HCT116 (cell line): ENCODE data around the gene DLK1. TPM values are rescaled to one million over a fixed set of nuclear protein-coding genes. Genes with fewer than 3 reads are reported as not detected.

ENCODE experiments used
- ATAC-seq: fragments of 200-7000 bp; cut with Tn5 transposase; 2 replicates; pipeline ENCODE4 v1.9.1; 2020; ENCODE audit warnings: mild to moderate bottlenecking, moderate library complexity
- BruUV-seq: library from RNA; stranded (reverse); fragments of 400-500 nt; replicated peaks from 2 replicates; lab custom pipeline; 2021; lab: Mats Ljungman, UMichigan
- CTCF ChIA-PET: fragments of 300-600 bp; sonication (Branson Sonifier 250); formaldehyde crosslinking; loops from one replicate; lab custom pipeline; 2021; ENCODE audit warnings: antibody characterized with exemption; lab: Charles Lee
- POLR2A ChIA-PET: fragments of 300-600, 350-600 bp; sonication (Branson Sonifier 250); formaldehyde crosslinking; loops from one replicate; lab custom pipeline; 2021; ENCODE audit warnings: antibody characterized with exemption; lab: Charles Lee
- RAD21 ChIA-PET, 2 experiments: fragments of 300-600 bp; sonication (Branson Sonifier 250); formaldehyde crosslinking; loops; one replicate each; lab custom pipeline; 2023; ENCODE audit warnings: low total read pairs in 2 of 2; ENCODE audit not compliant: uncharacterized antibody in 2 of 2, unreplicated experiment in 2 of 2, low non-redundant PET in 1 of 2; lab: Charles Lee
- DNase-seq: peaks from one replicate; pipeline ENCODE4 v3.0.0-alpha.2; 2010; ENCODE audit warnings: low read depth, low spot score
- H2AFZ ChIP-seq: fragments of 200-600 bp; shearing (Covaris generic), sonication (generic); 2 replicates; pipeline ENCODE4 v1.6.1; 2017; ENCODE audit warnings: low read depth, mixed run types, mixed read lengths, antibody characterized with exemption, low read length; ENCODE audit not compliant: poor library complexity, severe bottlenecking
- H3K27ac ChIP-seq: 2 replicates; pipeline ENCODE4 v1.5.1; 2012; ENCODE audit warnings: low read depth, low read length
- H3K27me3 ChIP-seq: fragments of 200-600 bp; sonication (generic); 2 replicates; pipeline ENCODE4 v1.6.1; 2016; ENCODE audit warnings: mixed run types, low read length, mixed read lengths; ENCODE audit not compliant: insufficient read depth
- H3K36me3 ChIP-seq, 2 experiments: fragments of 200-500 bp in 1 of 2; fragments of 200-600 bp in 1 of 2; sonication (Bioruptor generic) in 1 of 2; sonication (generic) in 1 of 2; 2 replicates each; pipeline versions ENCODE4 v1.5.1 to v1.6.1; 2014 to 2016; ENCODE audit warnings: low read length in 2 of 2, inconsistent platforms in 1 of 2, mixed read lengths in 1 of 2, mixed run types in 1 of 2; ENCODE audit not compliant: insufficient read depth in 2 of 2, control insufficient read depth in 1 of 2
- H3K4me1 ChIP-seq, 2 experiments: fragments of 200-600 bp in 1 of 2; sonication (generic) in 1 of 2; 2 replicates each; pipeline versions ENCODE4 v1.5.1 to v1.6.1; 2012 to 2017; ENCODE audit warnings: low read length in 2 of 2, inconsistent platforms in 1 of 2, mild to moderate bottlenecking in 1 of 2, mixed read lengths in 1 of 2, mixed run types in 1 of 2, moderate library complexity in 1 of 2; ENCODE audit not compliant: insufficient read depth in 2 of 2, control insufficient read depth in 1 of 2
- H3K4me2 ChIP-seq: fragments of 200-600 bp; sonication (generic); 2 replicates; pipeline ENCODE4 v1.6.1; 2017; ENCODE audit warnings: mixed run types, low read length, mixed read lengths
- H3K4me3 ChIP-seq, 2 experiments: fragments of 200-600 bp in 1 of 2; sonication (generic) in 1 of 2; replicated peaks in 1 of 2; 2 replicates each; pipeline ENCODE4 v1.5.1; 2011 to 2016; ENCODE audit warnings: low read length in 2 of 2, control low read depth in 1 of 2, low read depth in 1 of 2, mild to moderate bottlenecking in 1 of 2, mixed read lengths in 1 of 2, mixed run types in 1 of 2
- H3K79me2 ChIP-seq: fragments of 200-600 bp; sonication (generic); 2 replicates; pipeline ENCODE4 v1.6.1; 2017; ENCODE audit warnings: mild to moderate bottlenecking, mixed run types, low read length, moderate library complexity, mixed read lengths; ENCODE audit not compliant: insufficient read depth
- H3K9ac ChIP-seq: fragments of 200-600 bp; sonication (generic); 2 replicates; pipeline ENCODE4 v1.6.1; 2016; ENCODE audit warnings: low read length, mixed read lengths
- H3K9me2 ChIP-seq: fragments of 200-600 bp; sonication (generic), shearing (Covaris generic); 2 replicates; pipeline ENCODE4 v1.6.1; 2017; ENCODE audit warnings: mixed run types, mild to moderate bottlenecking, moderate library complexity; ENCODE audit not compliant: insufficient read depth
- H3K9me3 ChIP-seq, 2 experiments: fragments of 200-500 bp in 1 of 2; fragments of 200-600 bp in 1 of 2; sonication (Bioruptor generic) in 1 of 2; sonication (generic) in 1 of 2; 2 replicates each; pipeline ENCODE4 v1.6.1; 2014 to 2017; ENCODE audit warnings: low read length in 2 of 2, mixed read lengths in 2 of 2, inconsistent platforms in 1 of 2, low read depth in 1 of 2, mild to moderate bottlenecking in 1 of 2, mixed run types in 1 of 2, moderate library complexity in 1 of 2; ENCODE audit not compliant: control insufficient read depth in 1 of 2, insufficient read depth in 1 of 2
- H4K20me1 ChIP-seq: fragments of 200-600 bp; sonication (generic), shearing (Covaris generic); 2 replicates; pipeline ENCODE4 v1.6.1; 2017; ENCODE audit warnings: mixed run types, mild to moderate bottlenecking, moderate library complexity; ENCODE audit not compliant: insufficient read depth
- ATF3 ChIP-seq: IDR thresholded peaks from 2 replicates; pipeline ENCODE4 v1.6.1; 2012
- CTCF ChIP-seq, 3 experiments: fragments of 200-600 bp in 1 of 3; sonication (generic) in 1 of 3; IDR thresholded peaks in 2 of 3; conservative IDR thresholded peaks in 1 of 3; 2 replicates each; pipeline ENCODE4 v1.5.1; 2012 to 2017; ENCODE audit warnings: low read depth in 2 of 3, low read length in 2 of 3, antibody characterized with exemption in 1 of 3, borderline replicate concordance in 1 of 3, control low read depth in 1 of 3, mild to moderate bottlenecking in 1 of 3, mixed read lengths in 1 of 3, mixed run types in 1 of 3, moderate library complexity in 1 of 3; ENCODE audit not compliant: insufficient read depth in 1 of 3
- ELF1 ChIP-seq: IDR thresholded peaks from 2 replicates; pipeline ENCODE4 v1.6.1; 2012; ENCODE audit warnings: low read depth, borderline replicate concordance
- EZH2 ChIP-seq: fragments of 200-600 bp; sonication (generic); IDR thresholded peaks from 2 replicates; pipeline ENCODE4 v1.6.1; 2017; ENCODE audit warnings: antibody characterized with exemption, mixed run types
- EZH2phosphoT487 ChIP-seq: fragments of 200-600 bp; IDR thresholded peaks from 2 replicates; pipeline ENCODE4 v1.6.1; 2018; ENCODE audit warnings: antibody characterized with exemption, borderline replicate concordance
- JUND ChIP-seq: IDR thresholded peaks from 2 replicates; pipeline ENCODE4 v1.6.1; 2012
- MAX ChIP-seq: IDR thresholded peaks from 2 replicates; pipeline ENCODE4 v1.6.1; 2012
- POLR2A ChIP-seq: IDR thresholded peaks from 2 replicates; pipeline ENCODE4 v1.7.0; 2011; ENCODE audit warnings: borderline replicate concordance; ENCODE audit not compliant: insufficient read depth, insufficient read length; ENCODE audit errors: extremely low read depth
- RAD21 ChIP-seq: IDR thresholded peaks from 2 replicates; pipeline ENCODE4 v1.6.1; 2012; ENCODE audit warnings: low read depth, mild to moderate bottlenecking
- REST ChIP-seq: IDR thresholded peaks from 2 replicates; pipeline ENCODE4 v1.6.1; 2012; ENCODE audit warnings: low read depth
- SIN3A ChIP-seq: IDR thresholded peaks from 2 replicates; pipeline ENCODE4 v1.6.1; 2012; ENCODE audit warnings: low read depth
- SRF ChIP-seq: IDR thresholded peaks from 2 replicates; pipeline ENCODE4 v1.6.1; 2012; ENCODE audit warnings: low read depth
- ZBTB33 ChIP-seq: IDR thresholded peaks from 2 replicates; pipeline ENCODE4 v1.6.1; 2011; ENCODE audit warnings: mild to moderate bottlenecking, low read length, moderate library complexity; ENCODE audit not compliant: insufficient replicate concordance; ENCODE audit errors: extremely low read depth
- ZFX ChIP-seq: fragments of 450-650 bp; IDR thresholded peaks from 2 replicates; pipeline ENCODE4 v1.6.1; 2017
- intact Hi-C: fragments of 100-400 bp; cut with micrococcal nuclease; formaldehyde crosslinking; loops from 2 replicates; pipeline ENCODE4 v1.10.0; 2022
- total RNA-seq: library from RNA; stranded (reverse); gene quantifications from one replicate; pipeline ENCODE4 v1.2.1, GENCODE V29; 2021; ENCODE audit not compliant: unreplicated experiment

Gene DLK1
- total RNA-seq, 1 experiment from 2014 or later = 1.5 TPM

GRCh38 chr14:100731846-100732765 lies 5.4 kb downstream of the DLK1 start:
- Histone ChIP-seq H3K27me3 (no peaks in the 10 kb centered on the region), H3K4me3 (no peak overlapping the region), H3K79me2 (no peaks in the 10 kb centered on the region), H4K20me1 (no peaks in the 10 kb centered on the region), H3K4me2 (no peak overlapping the region), H3K4me1 (no peaks in the 10 kb centered on the region), H3K9me3 (no peaks in the 10 kb centered on the region), H3K9me2 (no peaks in the 10 kb centered on the region), H3K36me3 (no peaks in the 10 kb centered on the region), H2AFZ (no peak overlapping the region), H3K9ac (no peak overlapping the region), H3K27ac (no peak overlapping the region)
- ChIA-PET POLR2A (no interaction called here), RAD21 (no interaction called here), CTCF (no interaction called here)
- no TSS peak for BruUV-seq
- intact Hi-C loops = no loop called here
- TF ChIP-seq ZBTB33 (no peak), RAD21 (no peak), ELF1 (no peak), EZH2phosphoT487 (no peak), CTCF (IDR thresholded peaks at IDR 0.05 in 2 of 3, conservative IDR thresholded peaks at IDR 0.05 in 1 of 3; ENCODE audit: borderline replicate concordance in 1 of 3, insufficient read depth in 1 of 3, low read depth in 2 of 3, low read length in 2 of 3) (no peak), ATF3 (no peak), JUND (no peak), ZFX (no peak), EZH2 (no peak), POLR2A (no peak), REST (no peak), MAX (no peak), SRF (no peak), SIN3A (no peak)
- ATAC-seq = no peak
- no peak for DNase-seq
